HCT116 (cell line): ENCODE data around the gene ANO2. TPM values are rescaled to one million over a fixed set of nuclear protein-coding genes. Genes with fewer than 3 reads are reported as not detected.

Source experiments
- ATAC-seq: fragments of 200-7000 bp; cut with Tn5 transposase; 2 replicates; pipeline ENCODE4 v1.9.1; 2020; ENCODE audit warnings: mild to moderate bottlenecking, moderate library complexity
- BruUV-seq: library from RNA; stranded (reverse); fragments of 400-500 nt; replicated peaks from 2 replicates; lab custom pipeline; 2021; lab: Mats Ljungman, UMichigan
- CTCF ChIA-PET: fragments of 300-600 bp; sonication (Branson Sonifier 250); formaldehyde crosslinking; loops from one replicate; lab custom pipeline; 2021; ENCODE audit warnings: antibody characterized with exemption; lab: Charles Lee
- POLR2A ChIA-PET: fragments of 300-600, 350-600 bp; sonication (Branson Sonifier 250); formaldehyde crosslinking; loops from one replicate; lab custom pipeline; 2021; ENCODE audit warnings: antibody characterized with exemption; lab: Charles Lee
- RAD21 ChIA-PET, 2 experiments: fragments of 300-600 bp; sonication (Branson Sonifier 250); formaldehyde crosslinking; loops; one replicate each; lab custom pipeline; 2023; ENCODE audit warnings: low total read pairs in 2 of 2; ENCODE audit not compliant: uncharacterized antibody in 2 of 2, unreplicated experiment in 2 of 2, low non-redundant PET in 1 of 2; lab: Charles Lee
- DNase-seq: peaks from one replicate; pipeline ENCODE4 v3.0.0-alpha.2; 2010; ENCODE audit warnings: low read depth, low spot score
- H2AFZ ChIP-seq: fragments of 200-600 bp; shearing (Covaris generic), sonication (generic); 2 replicates; pipeline ENCODE4 v1.6.1; 2017; ENCODE audit warnings: low read depth, mixed run types, mixed read lengths, antibody characterized with exemption, low read length; ENCODE audit not compliant: poor library complexity, severe bottlenecking
- H3K27ac ChIP-seq: 2 replicates; pipeline ENCODE4 v1.5.1; 2012; ENCODE audit warnings: low read depth, low read length
- H3K27me3 ChIP-seq: fragments of 200-600 bp; sonication (generic); 2 replicates; pipeline ENCODE4 v1.6.1; 2016; ENCODE audit warnings: mixed run types, low read length, mixed read lengths; ENCODE audit not compliant: insufficient read depth
- H3K36me3 ChIP-seq, 2 experiments: fragments of 200-500 bp in 1 of 2; fragments of 200-600 bp in 1 of 2; sonication (Bioruptor generic) in 1 of 2; sonication (generic) in 1 of 2; 2 replicates each; pipeline versions ENCODE4 v1.5.1 to v1.6.1; 2014 to 2016; ENCODE audit warnings: low read length in 2 of 2, inconsistent platforms in 1 of 2, mixed read lengths in 1 of 2, mixed run types in 1 of 2; ENCODE audit not compliant: insufficient read depth in 2 of 2, control insufficient read depth in 1 of 2
- H3K4me1 ChIP-seq, 2 experiments: fragments of 200-600 bp in 1 of 2; sonication (generic) in 1 of 2; 2 replicates each; pipeline versions ENCODE4 v1.5.1 to v1.6.1; 2012 to 2017; ENCODE audit warnings: low read length in 2 of 2, inconsistent platforms in 1 of 2, mild to moderate bottlenecking in 1 of 2, mixed read lengths in 1 of 2, mixed run types in 1 of 2, moderate library complexity in 1 of 2; ENCODE audit not compliant: insufficient read depth in 2 of 2, control insufficient read depth in 1 of 2
- H3K4me2 ChIP-seq: fragments of 200-600 bp; sonication (generic); 2 replicates; pipeline ENCODE4 v1.6.1; 2017; ENCODE audit warnings: mixed run types, low read length, mixed read lengths
- H3K4me3 ChIP-seq, 2 experiments: fragments of 200-600 bp in 1 of 2; sonication (generic) in 1 of 2; replicated peaks in 1 of 2; 2 replicates each; pipeline ENCODE4 v1.5.1; 2011 to 2016; ENCODE audit warnings: low read length in 2 of 2, control low read depth in 1 of 2, low read depth in 1 of 2, mild to moderate bottlenecking in 1 of 2, mixed read lengths in 1 of 2, mixed run types in 1 of 2
- H3K79me2 ChIP-seq: fragments of 200-600 bp; sonication (generic); 2 replicates; pipeline ENCODE4 v1.6.1; 2017; ENCODE audit warnings: mild to moderate bottlenecking, mixed run types, low read length, moderate library complexity, mixed read lengths; ENCODE audit not compliant: insufficient read depth
- H3K9ac ChIP-seq: fragments of 200-600 bp; sonication (generic); 2 replicates; pipeline ENCODE4 v1.6.1; 2016; ENCODE audit warnings: low read length, mixed read lengths
- H3K9me2 ChIP-seq: fragments of 200-600 bp; sonication (generic), shearing (Covaris generic); 2 replicates; pipeline ENCODE4 v1.6.1; 2017; ENCODE audit warnings: mixed run types, mild to moderate bottlenecking, moderate library complexity; ENCODE audit not compliant: insufficient read depth
- H3K9me3 ChIP-seq, 2 experiments: fragments of 200-500 bp in 1 of 2; fragments of 200-600 bp in 1 of 2; sonication (Bioruptor generic) in 1 of 2; sonication (generic) in 1 of 2; 2 replicates each; pipeline ENCODE4 v1.6.1; 2014 to 2017; ENCODE audit warnings: low read length in 2 of 2, mixed read lengths in 2 of 2, inconsistent platforms in 1 of 2, low read depth in 1 of 2, mild to moderate bottlenecking in 1 of 2, mixed run types in 1 of 2, moderate library complexity in 1 of 2; ENCODE audit not compliant: control insufficient read depth in 1 of 2, insufficient read depth in 1 of 2
- H4K20me1 ChIP-seq: fragments of 200-600 bp; sonication (generic), shearing (Covaris generic); 2 replicates; pipeline ENCODE4 v1.6.1; 2017; ENCODE audit warnings: mixed run types, mild to moderate bottlenecking, moderate library complexity; ENCODE audit not compliant: insufficient read depth
- CEBPB ChIP-seq: IDR thresholded peaks from 2 replicates; pipeline ENCODE4 v1.6.1; 2012; ENCODE audit warnings: low read depth
- EGR1 ChIP-seq: IDR thresholded peaks from 2 replicates; pipeline ENCODE4 v1.6.1; 2012; ENCODE audit warnings: low read depth
- ELF1 ChIP-seq: IDR thresholded peaks from 2 replicates; pipeline ENCODE4 v1.6.1; 2012; ENCODE audit warnings: low read depth, borderline replicate concordance
- EZH2 ChIP-seq: fragments of 200-600 bp; sonication (generic); IDR thresholded peaks from 2 replicates; pipeline ENCODE4 v1.6.1; 2017; ENCODE audit warnings: antibody characterized with exemption, mixed run types
- EZH2phosphoT487 ChIP-seq: fragments of 200-600 bp; IDR thresholded peaks from 2 replicates; pipeline ENCODE4 v1.6.1; 2018; ENCODE audit warnings: antibody characterized with exemption, borderline replicate concordance
- FOSL1 ChIP-seq: IDR thresholded peaks from 2 replicates; pipeline ENCODE4 v1.6.1; 2012; ENCODE audit warnings: low read depth
- JUND ChIP-seq: IDR thresholded peaks from 2 replicates; pipeline ENCODE4 v1.6.1; 2012
- MAX ChIP-seq: IDR thresholded peaks from 2 replicates; pipeline ENCODE4 v1.6.1; 2012
- RAD21 ChIP-seq: IDR thresholded peaks from 2 replicates; pipeline ENCODE4 v1.6.1; 2012; ENCODE audit warnings: low read depth, mild to moderate bottlenecking
- SIN3A ChIP-seq: IDR thresholded peaks from 2 replicates; pipeline ENCODE4 v1.6.1; 2012; ENCODE audit warnings: low read depth
- SP1 ChIP-seq: IDR thresholded peaks from 2 replicates; pipeline ENCODE4 v1.6.1; 2012; ENCODE audit warnings: low read depth
- TCF7L2 ChIP-seq: IDR thresholded peaks from 2 replicates; pipeline ENCODE4 v1.7.0; 2011; ENCODE audit warnings: borderline replicate concordance, inconsistent platforms; ENCODE audit not compliant: insufficient read depth, insufficient read length; ENCODE audit errors: extremely low read depth
- ZFX ChIP-seq: fragments of 450-650 bp; IDR thresholded peaks from 2 replicates; pipeline ENCODE4 v1.6.1; 2017
- intact Hi-C: fragments of 100-400 bp; cut with micrococcal nuclease; formaldehyde crosslinking; loops from 2 replicates; pipeline ENCODE4 v1.10.0; 2022
- total RNA-seq: library from RNA; stranded (reverse); gene quantifications from one replicate; pipeline ENCODE4 v1.2.1, GENCODE V29; 2021; ENCODE audit not compliant: unreplicated experiment
- TF ChIP-seq, protein P1 (sequence below), 3 experiments: fragments of 200-600 bp in 1 of 3; sonication (generic) in 1 of 3; IDR thresholded peaks in 2 of 3; conservative IDR thresholded peaks in 1 of 3; 2 replicates each; pipeline ENCODE4 v1.5.1; 2012 to 2017; ENCODE audit warnings: low read depth in 2 of 3, low read length in 2 of 3, antibody characterized with exemption in 1 of 3, borderline replicate concordance in 1 of 3, control low read depth in 1 of 3, mild to moderate bottlenecking in 1 of 3, mixed read lengths in 1 of 3, mixed run types in 1 of 3, moderate library complexity in 1 of 3; ENCODE audit not compliant: insufficient read depth in 1 of 3

The ANO2 gene
- total RNA-seq, 1 experiment from 2014 or later: not detected

GRCh38 chr12:5636907-5637306 is 308.2 kb downstream of the ANO2 start:
- Histone ChIP-seq H2AFZ (no peak overlapping the region), H3K27ac (no peak overlapping the region), H3K4me2 (no peak overlapping the region), H3K79me2 (no peaks in the 10 kb centered on the region), H3K4me3 (no peak overlapping the region), H3K9ac (no peak overlapping the region), H3K27me3 (peaks cover 71% of the 10 kb centered on the region), H3K4me1 (no peaks in the 10 kb centered on the region), H3K9me3 (no peaks in the 10 kb centered on the region), H4K20me1 (no peaks in the 10 kb centered on the region), H3K9me2 (no peaks in the 10 kb centered on the region), H3K36me3 (no peaks in the 10 kb centered on the region)
- TF ChIP-seq EZH2: no peak
- ChIA-PET POLR2A (no interaction called here), RAD21 (no interaction called here), CTCF (no interaction called here)
- BruUV-seq: no TSS peak
- DNase-seq: no peak
- intact Hi-C loops: no loop called here
- no peak for ATAC-seq

GRCh38 chr12:5633106-5633505 is 312.0 kb downstream of the ANO2 start:
- no TSS peak for BruUV-seq
- POLR2A ChIA-PET: no interaction called here
- H3K4me1 ChIP-seq: no peaks in the 10 kb centered on the region
- TF ChIP-seq SP1: no peak
- TF ChIP-seq MAX: no peak
- no peak for TF ChIP-seq FOSL1
- no peak for TF ChIP-seq EGR1
- TF ChIP-seq ZFX: no peak
- no peak for TF ChIP-seq TCF7L2
- TF ChIP-seq ELF1: no peak
- TF ChIP-seq EZH2phosphoT487: no peak
- no peak for TF ChIP-seq SIN3A
- TF ChIP-seq, protein P1, sequence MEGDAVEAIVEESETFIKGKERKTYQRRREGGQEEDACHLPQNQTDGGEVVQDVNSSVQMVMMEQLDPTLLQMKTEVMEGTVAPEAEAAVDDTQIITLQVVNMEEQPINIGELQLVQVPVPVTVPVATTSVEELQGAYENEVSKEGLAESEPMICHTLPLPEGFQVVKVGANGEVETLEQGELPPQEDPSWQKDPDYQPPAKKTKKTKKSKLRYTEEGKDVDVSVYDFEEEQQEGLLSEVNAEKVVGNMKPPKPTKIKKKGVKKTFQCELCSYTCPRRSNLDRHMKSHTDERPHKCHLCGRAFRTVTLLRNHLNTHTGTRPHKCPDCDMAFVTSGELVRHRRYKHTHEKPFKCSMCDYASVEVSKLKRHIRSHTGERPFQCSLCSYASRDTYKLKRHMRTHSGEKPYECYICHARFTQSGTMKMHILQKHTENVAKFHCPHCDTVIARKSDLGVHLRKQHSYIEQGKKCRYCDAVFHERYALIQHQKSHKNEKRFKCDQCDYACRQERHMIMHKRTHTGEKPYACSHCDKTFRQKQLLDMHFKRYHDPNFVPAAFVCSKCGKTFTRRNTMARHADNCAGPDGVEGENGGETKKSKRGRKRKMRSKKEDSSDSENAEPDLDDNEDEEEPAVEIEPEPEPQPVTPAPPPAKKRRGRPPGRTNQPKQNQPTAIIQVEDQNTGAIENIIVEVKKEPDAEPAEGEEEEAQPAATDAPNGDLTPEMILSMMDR (IDR thresholded peaks at IDR 0.05 in 2 of 3, conservative IDR thresholded peaks at IDR 0.05 in 1 of 3; ENCODE audit: borderline replicate concordance in 1 of 3, insufficient read depth in 1 of 3, low read depth in 2 of 3, low read length in 2 of 3): no peak
- TF ChIP-seq RAD21: no peak
- TF ChIP-seq JUND: no peak
- TF ChIP-seq CEBPB: no peak
- TF ChIP-seq, all 23 proteins: peak for 0
- intact Hi-C loops: no loop called here
- ATAC-seq (no peak), DNase-seq (no peak)
- Histone ChIP-seq H3K4me3 (no peak overlapping the region), H3K4me2 (no peak overlapping the region), H3K79me2 (no peaks in the 10 kb centered on the region), H4K20me1 (no peaks in the 10 kb centered on the region), H3K27me3 (peaks cover 81% of the 10 kb centered on the region), H2AFZ (no peak overlapping the region), H3K27ac (no peak overlapping the region), H3K9ac (no peak overlapping the region), H3K9me2 (no peaks in the 10 kb centered on the region), H3K9me3 (no peaks in the 10 kb centered on the region), H3K36me3 (no peaks in the 10 kb centered on the region)
- CTCF ChIA-PET: no interaction called here
- RAD21 ChIA-PET: no interaction called here
